Osteoblast (primary cell): ENCODE results near the gene MAOA. TPM values are rescaled to one million over a fixed set of nuclear protein-coding genes. Genes with fewer than 3 reads are reported as not detected.

ENCODE experiments used
- DNase-seq: peaks from one replicate; pipeline ENCODE4 v3.0.0; 2011; ENCODE audit warnings: low spot score, mixed read lengths; ENCODE audit not compliant: insufficient read length; ENCODE audit errors: missing footprints
- H2AFZ ChIP-seq: 2 replicates; pipeline ENCODE4 v1.6.0; 2011; ENCODE audit warnings: mild to moderate bottlenecking, low read length
- H3K27ac ChIP-seq: 2 replicates; pipeline ENCODE4 v1.5.1; 2011; ENCODE audit warnings: mild to moderate bottlenecking, low read depth, low read length, moderate library complexity
- H3K27me3 ChIP-seq: 2 replicates; pipeline ENCODE4 v1.6.0; 2012; ENCODE audit warnings: mild to moderate bottlenecking, control low read depth, inconsistent platforms, low read length, moderate library complexity; ENCODE audit not compliant: insufficient read depth
- H3K36me3 ChIP-seq: 2 replicates; pipeline ENCODE4 v1.5.1; 2011; ENCODE audit warnings: mild to moderate bottlenecking, low read length, control low read depth, moderate library complexity; ENCODE audit not compliant: insufficient read depth
- H3K4me1 ChIP-seq: 2 replicates; pipeline ENCODE4 v1.5.1; 2011; ENCODE audit warnings: mild to moderate bottlenecking, low read length, control low read depth, moderate library complexity; ENCODE audit not compliant: insufficient read depth
- H3K4me2 ChIP-seq: 2 replicates; pipeline ENCODE4 v1.6.0; 2011; ENCODE audit warnings: mild to moderate bottlenecking, low read length; ENCODE audit not compliant: insufficient read depth
- H3K4me3 ChIP-seq: fragments of 200-600 bp; sonication (generic); 3 replicates; pipeline ENCODE4 v1.5.1; 2012; ENCODE audit warnings: mild to moderate bottlenecking, low read length, inconsistent platforms; ENCODE audit not compliant: insufficient read depth
- H3K79me2 ChIP-seq: 2 replicates; pipeline ENCODE4 v1.6.0; 2012; ENCODE audit warnings: mild to moderate bottlenecking, low read length, control low read depth, inconsistent platforms; ENCODE audit not compliant: insufficient read depth
- H3K9me3 ChIP-seq: 2 replicates; pipeline ENCODE4 v1.5.1; 2011; ENCODE audit warnings: low read depth, low read length, control low read depth
- H4K20me1 ChIP-seq: 2 replicates; pipeline ENCODE4 v1.6.0; 2012; ENCODE audit warnings: mild to moderate bottlenecking, low read length, control low read depth; ENCODE audit not compliant: insufficient read depth
- total RNA-seq: library from RNA; depleted of rRNA; stranded (reverse); fragments of >200 nt; gene quantifications from 2 replicates; pipeline ENCODE4 v1.2.3, GENCODE V29; 2012
- TF ChIP-seq, protein P1 (sequence below): IDR thresholded peaks from 2 replicates; pipeline ENCODE4 v1.5.1; 2011; ENCODE audit warnings: mild to moderate bottlenecking, low read depth, low read length, moderate library complexity; ENCODE audit errors: extremely low read depth

The MAOA gene
- total RNA-seq, 1 donor, result 5.8 TPM

DNA sequence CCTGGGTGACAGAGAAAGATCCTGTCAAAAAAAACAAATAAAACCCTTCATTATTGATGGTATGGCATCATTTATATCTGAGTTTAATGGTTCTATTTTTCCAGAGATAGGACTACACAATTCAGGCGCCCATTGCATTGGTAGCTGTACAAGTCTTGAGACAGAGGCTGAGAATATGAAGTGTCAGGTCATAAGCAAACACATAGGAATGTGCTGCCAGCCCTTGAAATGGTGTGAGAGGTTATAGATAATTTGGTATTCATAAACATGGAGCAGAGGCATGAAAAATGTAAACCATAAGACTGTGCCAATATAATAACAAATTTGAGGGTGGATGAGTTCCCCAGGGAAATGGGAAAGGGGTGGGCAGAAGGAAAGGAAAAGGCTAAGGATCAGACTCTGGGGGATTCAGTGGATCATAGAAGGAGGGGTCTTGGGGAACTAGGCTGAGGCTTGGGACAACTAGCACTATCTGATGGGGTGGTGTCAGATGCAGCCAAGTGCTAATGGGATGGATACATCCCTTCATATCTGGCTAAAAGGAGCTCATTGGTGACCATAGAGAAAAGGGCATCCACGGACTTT, 50.8 kb downstream of the MAOA start:
- H3K79me2 ChIP-seq, result no peaks in the 10 kb centered on the region
- DNase-seq, result no peak
- no peaks in the 10 kb centered on the region for H3K9me3 ChIP-seq

DNA sequence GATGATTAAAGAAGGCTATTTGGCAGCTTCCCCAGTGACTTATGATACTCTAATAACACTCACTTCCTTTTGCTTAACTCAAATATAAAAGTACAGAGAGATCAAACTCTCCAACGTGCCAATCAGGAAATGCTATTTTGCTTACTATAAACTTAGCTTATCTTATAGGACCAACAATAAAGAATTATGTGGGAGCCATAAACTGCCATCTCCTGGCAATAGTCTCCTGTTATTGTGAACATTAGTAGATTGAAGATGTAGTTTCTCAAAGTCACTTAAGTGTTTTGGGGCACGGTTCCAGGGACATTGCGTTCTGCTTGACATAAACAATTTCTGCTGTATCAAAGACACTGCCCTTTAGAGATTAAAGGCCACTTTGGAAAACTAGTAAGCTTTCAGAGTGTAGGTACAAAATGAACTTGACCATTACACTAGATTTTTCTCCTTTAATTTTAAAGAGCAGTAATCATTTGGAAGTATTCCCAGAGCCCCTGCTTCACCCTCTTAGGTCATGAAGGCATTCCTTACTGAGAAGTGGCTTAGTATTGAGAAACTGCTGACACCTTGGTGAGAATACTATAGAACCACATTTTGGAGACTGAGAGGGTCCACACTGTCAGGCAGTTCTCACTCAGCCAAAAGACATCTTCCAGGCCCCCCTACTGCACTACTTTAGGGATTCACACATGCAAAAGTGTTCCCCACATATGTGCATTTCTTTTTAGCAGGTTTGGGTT, 51.9 kb downstream of the MAOA start:
- H3K27me3 ChIP-seq, result peaks cover 2% of the 10 kb centered on the region
- no peak for DNase-seq
- TF ChIP-seq, protein P1, sequence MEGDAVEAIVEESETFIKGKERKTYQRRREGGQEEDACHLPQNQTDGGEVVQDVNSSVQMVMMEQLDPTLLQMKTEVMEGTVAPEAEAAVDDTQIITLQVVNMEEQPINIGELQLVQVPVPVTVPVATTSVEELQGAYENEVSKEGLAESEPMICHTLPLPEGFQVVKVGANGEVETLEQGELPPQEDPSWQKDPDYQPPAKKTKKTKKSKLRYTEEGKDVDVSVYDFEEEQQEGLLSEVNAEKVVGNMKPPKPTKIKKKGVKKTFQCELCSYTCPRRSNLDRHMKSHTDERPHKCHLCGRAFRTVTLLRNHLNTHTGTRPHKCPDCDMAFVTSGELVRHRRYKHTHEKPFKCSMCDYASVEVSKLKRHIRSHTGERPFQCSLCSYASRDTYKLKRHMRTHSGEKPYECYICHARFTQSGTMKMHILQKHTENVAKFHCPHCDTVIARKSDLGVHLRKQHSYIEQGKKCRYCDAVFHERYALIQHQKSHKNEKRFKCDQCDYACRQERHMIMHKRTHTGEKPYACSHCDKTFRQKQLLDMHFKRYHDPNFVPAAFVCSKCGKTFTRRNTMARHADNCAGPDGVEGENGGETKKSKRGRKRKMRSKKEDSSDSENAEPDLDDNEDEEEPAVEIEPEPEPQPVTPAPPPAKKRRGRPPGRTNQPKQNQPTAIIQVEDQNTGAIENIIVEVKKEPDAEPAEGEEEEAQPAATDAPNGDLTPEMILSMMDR, result no peak
- H3K4me1 ChIP-seq, result no peaks in the 10 kb centered on the region
- H4K20me1 ChIP-seq, result no peaks in the 10 kb centered on the region
- no peak overlapping the region for H3K4me3 ChIP-seq
- H3K4me2 ChIP-seq, result no peak overlapping the region
- no peak overlapping the region for H2AFZ ChIP-seq
- no peaks in the 10 kb centered on the region for H3K79me2 ChIP-seq
- no peak overlapping the region for H3K27ac ChIP-seq
- H3K36me3 ChIP-seq, result no peaks in the 10 kb centered on the region
- no peaks in the 10 kb centered on the region for H3K9me3 ChIP-seq

More for the DNA sequence above, 50.8 kb downstream of the MAOA start:
- Histone ChIP-seq H3K27me3 (peaks cover 2% of the 10 kb centered on the region), H2AFZ (no peak overlapping the region), H3K4me3 (no peak overlapping the region), H3K4me2 (no peak overlapping the region), H4K20me1 (no peaks in the 10 kb centered on the region), H3K27ac (no peak overlapping the region), H3K36me3 (no peaks in the 10 kb centered on the region), H3K4me1 (no peaks in the 10 kb centered on the region)
- TF ChIP-seq, protein P1, result no peak

GRCh38 chrX:43716144-43716543, 60.0 kb downstream of the MAOA start:
- no peak overlapping the region for H3K27ac ChIP-seq
- no peaks in the 10 kb centered on the region for H3K36me3 ChIP-seq
- DNase-seq, result no peak
- no peaks in the 10 kb centered on the region for H4K20me1 ChIP-seq
- TF ChIP-seq, protein P1, result no peak
- H3K4me1 ChIP-seq, result no peaks in the 10 kb centered on the region
- no peaks in the 10 kb centered on the region for H3K27me3 ChIP-seq
- H2AFZ ChIP-seq, result no peak overlapping the region
- no peak overlapping the region for H3K4me3 ChIP-seq
- no peaks in the 10 kb centered on the region for H3K9me3 ChIP-seq
- no peak overlapping the region for H3K4me2 ChIP-seq
- H3K79me2 ChIP-seq, result no peaks in the 10 kb centered on the region

GRCh38 chrX:43716696-43717095, 60.6 kb downstream of the MAOA start:
- H3K36me3 ChIP-seq, result no peaks in the 10 kb centered on the region
- no peaks in the 10 kb centered on the region for H3K79me2 ChIP-seq
- DNase-seq, result no peak
- H3K4me1 ChIP-seq, result no peaks in the 10 kb centered on the region
- no peak overlapping the region for H3K4me2 ChIP-seq
- no peak overlapping the region for H3K4me3 ChIP-seq
- TF ChIP-seq, protein P1, result no peak
- H4K20me1 ChIP-seq, result no peaks in the 10 kb centered on the region
- no peak overlapping the region for H2AFZ ChIP-seq
- H3K9me3 ChIP-seq, result no peaks in the 10 kb centered on the region
- H3K27me3 ChIP-seq, result no peaks in the 10 kb centered on the region
- no peak overlapping the region for H3K27ac ChIP-seq
